ENCODE data around the gene BMP7. TPM values are rescaled to one million over a fixed set of nuclear protein-coding genes. Genes with fewer than 3 reads are reported as not detected.

BMP7 gene
- total RNA-seq, 2 donors from 2014 or later: not detected

- H3K36me3 Mint-ChIP-seq (ENCODE audit: low read depth): no peaks in the 10 kb centered on the region
- H3K27me3 Mint-ChIP-seq: peaks cover 7% of the 10 kb centered on the region
- no peak overlapping the region for H3K4me3 Mint-ChIP-seq
- no peak overlapping the region for H3K27ac Mint-ChIP-seq
- no peaks in the 10 kb centered on the region for H3K4me1 Mint-ChIP-seq
- no peaks in the 10 kb centered on the region for H3K9me3 Mint-ChIP-seq
- no peak for ATAC-seq (replicated peaks)
Measured at GRCh38 chr20:57140416-57140965, 126.0 kb downstream of the BMP7 start.

GRCh38 chr20:57139342-57140093 lies 126.9 kb downstream of the BMP7 start:
- ATAC-seq (replicated peaks): no peak
- no peak overlapping the region for H3K27ac Mint-ChIP-seq
- H3K36me3 Mint-ChIP-seq (ENCODE audit: low read depth): no peaks in the 10 kb centered on the region
- peaks cover 4% of the 10 kb centered on the region for H3K27me3 Mint-ChIP-seq
- H3K4me3 Mint-ChIP-seq: no peak overlapping the region
- H3K4me1 Mint-ChIP-seq: no peaks in the 10 kb centered on the region
- no peaks in the 10 kb centered on the region for H3K9me3 Mint-ChIP-seq

GRCh38 chr20:57138198-57138995 lies 128.0 kb downstream of the BMP7 start:
- Mint-ChIP-seq H3K4me1 (no peaks in the 10 kb centered on the region), H3K9me3 (no peaks in the 10 kb centered on the region), H3K27ac (no peak overlapping the region), H3K4me3 (no peak overlapping the region), H3K36me3 (ENCODE audit: low read depth) (no peaks in the 10 kb centered on the region), H3K27me3 (peaks cover 12% of the 10 kb centered on the region)
- ATAC-seq (replicated peaks): no peak

- Mint-ChIP-seq H3K27me3 (peaks cover 10% of the 10 kb centered on the region), H3K9me3 (no peaks in the 10 kb centered on the region), H3K36me3 (ENCODE audit: low read depth) (no peaks in the 10 kb centered on the region), H3K27ac (no peak overlapping the region), H3K4me3 (no peak overlapping the region), H3K4me1 (no peaks in the 10 kb centered on the region)
- ATAC-seq (replicated peaks): no peak
Measured at GRCh38 chr20:57137676-57138075, 128.8 kb downstream of the BMP7 start.

GRCh38 chr20:57136734-57137133 lies 129.7 kb downstream of the BMP7 start:
- no peak overlapping the region for H3K27ac Mint-ChIP-seq
- ATAC-seq (replicated peaks): no peak

GRCh38 chr20:57135875-57136274 lies 130.6 kb downstream of the BMP7 start:
- Mint-ChIP-seq H3K4me1 (no peaks in the 10 kb centered on the region), H3K36me3 (ENCODE audit: low read depth) (no peaks in the 10 kb centered on the region), H3K27me3 (peaks cover 14% of the 10 kb centered on the region), H3K27ac (no peak overlapping the region), H3K9me3 (no peaks in the 10 kb centered on the region), H3K4me3 (no peak overlapping the region)
- no peak for ATAC-seq (replicated peaks)

More at GRCh38 chr20:57136734-57137133, 129.7 kb downstream of the BMP7 start:
- Mint-ChIP-seq H3K27me3 (peaks cover 10% of the 10 kb centered on the region), H3K4me1 (no peaks in the 10 kb centered on the region), H3K9me3 (no peaks in the 10 kb centered on the region), H3K36me3 (ENCODE audit: low read depth) (no peaks in the 10 kb centered on the region), H3K4me3 (no peak overlapping the region)

GRCh38 chr20:57134804-57135203 lies 131.6 kb downstream of the BMP7 start:
- Mint-ChIP-seq H3K27ac (no peak overlapping the region), H3K4me3 (no peak overlapping the region), H3K27me3 (peaks cover 14% of the 10 kb centered on the region), H3K4me1 (no peaks in the 10 kb centered on the region), H3K9me3 (no peaks in the 10 kb centered on the region), H3K36me3 (ENCODE audit: low read depth) (no peaks in the 10 kb centered on the region)
- no peak for ATAC-seq (replicated peaks)

- no peak overlapping the region for H3K4me3 Mint-ChIP-seq
- H3K27me3 Mint-ChIP-seq: peaks cover 14% of the 10 kb centered on the region
- H3K36me3 Mint-ChIP-seq (ENCODE audit: low read depth): no peaks in the 10 kb centered on the region
- no peak for ATAC-seq (replicated peaks)
- H3K27ac Mint-ChIP-seq: no peak overlapping the region
- H3K4me1 Mint-ChIP-seq: no peaks in the 10 kb centered on the region
- no peaks in the 10 kb centered on the region for H3K9me3 Mint-ChIP-seq
Measured at GRCh38 chr20:57133926-57134650, 132.4 kb downstream of the BMP7 start.

GRCh38 chr20:57131601-57132391 lies 134.6 kb downstream of the BMP7 start:
- H3K27ac Mint-ChIP-seq: no peak overlapping the region
- ATAC-seq (replicated peaks): no peak
- no peaks in the 10 kb centered on the region for H3K4me1 Mint-ChIP-seq
- H3K9me3 Mint-ChIP-seq: no peaks in the 10 kb centered on the region
- H3K27me3 Mint-ChIP-seq: peaks cover 14% of the 10 kb centered on the region
- H3K36me3 Mint-ChIP-seq (ENCODE audit: low read depth): no peaks in the 10 kb centered on the region
- H3K4me3 Mint-ChIP-seq: no peak overlapping the region

- Mint-ChIP-seq H3K27ac (no peak overlapping the region), H3K27me3 (peaks cover 17% of the 10 kb centered on the region), H3K9me3 (no peaks in the 10 kb centered on the region), H3K4me1 (no peaks in the 10 kb centered on the region), H3K4me3 (no peak overlapping the region), H3K36me3 (ENCODE audit: low read depth) (no peaks in the 10 kb centered on the region)
- ATAC-seq (replicated peaks): no peak
Measured at GRCh38 chr20:57131077-57131476, 135.4 kb downstream of the BMP7 start.

- no peaks in the 10 kb centered on the region for H3K9me3 Mint-ChIP-seq
- no peak for ATAC-seq (replicated peaks)
- no peaks in the 10 kb centered on the region for H3K36me3 Mint-ChIP-seq (ENCODE audit: low read depth)
- no peak overlapping the region for H3K4me3 Mint-ChIP-seq
- H3K27ac Mint-ChIP-seq: no peak overlapping the region
- H3K4me1 Mint-ChIP-seq: no peaks in the 10 kb centered on the region
- peaks cover 21% of the 10 kb centered on the region for H3K27me3 Mint-ChIP-seq
Measured at GRCh38 chr20:57130160-57130772, 136.2 kb downstream of the BMP7 start.

- H3K36me3 Mint-ChIP-seq (ENCODE audit: low read depth): no peaks in the 10 kb centered on the region
- ATAC-seq (replicated peaks): no peak
- no peaks in the 10 kb centered on the region for H3K9me3 Mint-ChIP-seq
- H3K27me3 Mint-ChIP-seq: peaks cover 18% of the 10 kb centered on the region
- H3K4me3 Mint-ChIP-seq: no peak overlapping the region
- no peak overlapping the region for H3K27ac Mint-ChIP-seq
- no peaks in the 10 kb centered on the region for H3K4me1 Mint-ChIP-seq
Measured at GRCh38 chr20:57129303-57129702, 137.1 kb downstream of the BMP7 start.

- Mint-ChIP-seq H3K36me3 (ENCODE audit: low read depth) (no peaks in the 10 kb centered on the region), H3K27me3 (peaks cover 15% of the 10 kb centered on the region), H3K27ac (no peak overlapping the region), H3K9me3 (no peaks in the 10 kb centered on the region), H3K4me3 (no peak overlapping the region), H3K4me1 (no peaks in the 10 kb centered on the region)
- no peak for ATAC-seq (replicated peaks)
Measured at GRCh38 chr20:57128044-57128757, 138.2 kb downstream of the BMP7 start.
